ENCODE measurements around the gene ATAD3B.
A peak's percentile ranks its signal among the peaks of the same experiment; 100 is the strongest.

The ATAD3B gene

DNA sequence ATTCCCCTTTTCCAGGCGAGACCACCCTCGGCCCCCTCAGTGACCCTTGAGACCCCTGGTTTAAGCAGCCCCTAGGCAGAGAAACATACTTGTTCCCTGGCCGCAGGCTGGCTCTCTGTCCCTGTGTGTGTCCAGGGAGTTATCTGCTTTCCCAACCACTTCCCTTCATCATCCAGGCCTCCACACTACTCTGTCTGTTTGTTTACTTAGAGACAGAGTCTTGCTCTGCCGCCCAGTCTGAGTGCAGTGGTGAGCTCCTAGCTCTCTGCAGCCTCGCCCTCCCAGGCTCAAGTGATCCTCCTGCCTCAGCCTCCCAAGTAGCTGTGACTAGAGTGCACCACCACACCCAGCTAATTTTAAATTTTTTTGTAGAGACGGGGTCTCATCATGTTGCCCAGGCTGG is 41.9 kb upstream of the ATAD3B start:
- peaks cover 13% of the 10 kb centered on the region for H3K4me1 ChIP-seq
- no peak for DNase-seq (ENCODE audit: low spot score in 2 of 2)
- H3K9me3 ChIP-seq: no peaks in the 10 kb centered on the region
- no peaks in the 10 kb centered on the region for H3K27me3 ChIP-seq (ENCODE audit: low read depth)
- H3K36me3 ChIP-seq (replicated peaks): no peaks in the 10 kb centered on the region
- in situ Hi-C loops (cut with MboI; ENCODE audit: low sequenced_read_pairs): no loop called here
- H3K4me3 ChIP-seq: no peak overlapping the region

DNA sequence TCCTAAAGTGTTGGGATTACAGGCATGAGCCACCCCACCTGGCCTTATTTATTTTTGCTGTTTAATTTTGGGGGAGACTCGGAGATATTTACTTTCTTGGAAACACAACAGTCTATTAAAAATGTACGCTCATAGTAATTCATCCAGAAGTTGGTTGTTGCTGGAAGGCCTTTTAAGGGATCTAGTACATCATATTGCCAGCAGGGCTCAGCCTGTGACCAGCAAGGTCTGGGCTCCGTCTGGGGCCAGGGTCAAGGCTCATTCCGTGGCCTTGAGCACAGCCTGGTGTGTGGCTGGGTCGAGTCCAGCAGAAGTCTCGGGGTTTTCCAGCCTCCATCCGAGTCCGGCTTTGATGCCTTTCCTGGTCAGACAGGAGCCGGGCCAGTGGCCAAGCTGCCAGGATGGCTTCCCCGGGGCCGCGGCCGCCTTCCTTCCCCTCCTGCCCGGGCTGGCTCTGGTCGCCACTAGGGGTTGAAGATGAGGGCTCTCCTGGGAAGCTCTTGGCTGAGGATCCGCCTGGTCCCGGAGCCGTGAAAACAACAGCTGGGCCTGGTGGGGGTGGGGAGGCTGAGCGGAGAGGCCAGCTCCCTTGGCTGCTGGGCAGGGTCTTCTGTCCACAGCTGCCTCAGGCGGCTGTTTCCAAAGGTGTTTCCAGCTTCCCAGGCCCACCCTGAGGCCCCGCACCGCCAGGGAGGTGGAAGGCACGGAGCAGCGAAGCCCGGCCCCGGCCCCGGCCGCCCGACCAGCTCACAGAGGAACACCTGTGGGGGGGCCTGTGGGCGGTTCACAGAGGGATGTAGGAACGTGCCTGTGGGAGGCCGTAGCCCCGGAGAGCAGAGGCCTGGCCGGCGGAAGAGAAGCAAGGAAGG is 41.2 kb upstream of the ATAD3B start:
- Histone ChIP-seq H3K9me3 (no peaks in the 10 kb centered on the region), H3K36me3 (replicated peaks) (no peaks in the 10 kb centered on the region), H3K4me3 (no peak overlapping the region), H3K27me3 (ENCODE audit: low read depth) (no peaks in the 10 kb centered on the region), H3K4me1 (peaks cover 18% of the 10 kb centered on the region)
- in situ Hi-C loops (cut with MboI; ENCODE audit: low sequenced_read_pairs): no loop called here
- no peak for DNase-seq (ENCODE audit: low spot score in 2 of 2)

DNA sequence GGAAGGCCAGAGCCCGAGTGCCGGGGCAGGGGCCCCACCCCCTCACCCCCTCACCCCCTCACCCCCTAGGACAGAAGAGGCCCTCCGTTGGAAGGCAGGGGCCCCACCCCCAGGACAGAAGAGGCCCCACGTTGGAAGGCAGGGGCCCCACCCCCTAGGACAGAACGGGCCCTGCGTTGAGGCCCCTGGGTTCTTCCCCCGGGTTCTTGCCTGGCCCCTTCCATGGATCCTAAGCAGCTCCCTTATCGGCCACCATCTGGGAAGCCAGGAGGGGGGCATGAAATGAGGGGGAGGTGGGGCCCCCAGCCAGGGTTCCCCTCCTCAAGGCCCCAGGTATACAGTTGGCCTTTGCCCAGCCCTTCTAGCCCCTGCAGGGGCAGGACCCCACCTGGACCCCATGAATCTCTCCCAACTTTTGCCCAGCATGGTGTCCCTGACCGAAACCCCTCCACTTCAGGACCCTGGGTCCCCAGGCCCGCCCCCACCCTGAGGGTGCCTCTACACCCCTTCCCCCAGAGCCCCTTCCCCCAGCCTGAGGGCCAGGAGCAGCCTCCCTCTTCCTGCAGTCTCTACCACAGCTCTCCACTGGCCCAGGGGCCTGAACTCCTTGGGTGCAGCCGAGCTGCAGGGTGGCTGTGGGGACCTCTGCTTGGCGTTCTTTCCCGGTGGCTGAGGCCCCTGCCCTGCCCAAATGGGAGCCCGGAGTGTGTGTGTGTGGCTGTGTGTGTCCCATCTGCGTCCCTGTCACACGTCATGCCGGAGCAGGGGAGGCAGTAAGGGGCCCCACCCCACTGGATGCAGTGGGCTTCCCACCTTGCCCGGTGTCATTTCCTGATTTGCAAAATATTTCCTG is 40.3 kb upstream of the ATAD3B start:
- no peaks in the 10 kb centered on the region for H3K9me3 ChIP-seq
- no peaks in the 10 kb centered on the region for H3K36me3 ChIP-seq (replicated peaks)
- in situ Hi-C loops (cut with MboI; ENCODE audit: low sequenced_read_pairs): no loop called here
- no peaks in the 10 kb centered on the region for H3K27me3 ChIP-seq (ENCODE audit: low read depth)
- H3K4me1 ChIP-seq: peaks cover 19% of the 10 kb centered on the region
- no peak for DNase-seq (ENCODE audit: low spot score in 2 of 2)
- H3K4me3 ChIP-seq: no peak overlapping the region

DNA sequence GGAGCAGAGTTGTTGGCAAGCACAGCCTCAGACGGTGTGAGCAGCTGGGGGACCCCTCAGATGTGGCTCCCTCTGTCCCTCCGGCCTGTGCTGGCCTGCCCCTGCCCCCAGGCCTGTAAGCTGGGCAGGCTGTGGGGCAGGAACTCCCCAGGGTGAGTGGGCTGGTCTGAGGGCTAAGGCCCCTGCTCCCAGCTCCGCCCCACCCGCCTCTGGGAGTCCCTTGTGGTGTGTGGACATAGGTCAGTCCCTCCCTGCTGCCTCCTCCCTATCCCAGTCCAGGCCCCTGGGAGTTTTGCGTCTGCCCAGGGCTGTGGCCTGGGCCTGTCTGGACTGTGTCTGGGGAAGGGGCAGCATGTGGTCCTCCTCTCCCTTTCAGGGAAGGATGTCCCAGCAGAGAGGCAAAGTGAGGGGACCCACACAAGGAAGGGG is 39.7 kb upstream of the ATAD3B start:
- Histone ChIP-seq H3K27me3 (ENCODE audit: low read depth) (no peaks in the 10 kb centered on the region), H3K4me3 (no peak overlapping the region), H3K9me3 (no peaks in the 10 kb centered on the region), H3K4me1 (peaks cover 21% of the 10 kb centered on the region), H3K36me3 (replicated peaks) (no peaks in the 10 kb centered on the region)
- DNase-seq (ENCODE audit: low spot score in 2 of 2): peak in 1 of 2 experiments; percentile 47
- in situ Hi-C loops (cut with MboI; ENCODE audit: low sequenced_read_pairs): no loop called here

DNA sequence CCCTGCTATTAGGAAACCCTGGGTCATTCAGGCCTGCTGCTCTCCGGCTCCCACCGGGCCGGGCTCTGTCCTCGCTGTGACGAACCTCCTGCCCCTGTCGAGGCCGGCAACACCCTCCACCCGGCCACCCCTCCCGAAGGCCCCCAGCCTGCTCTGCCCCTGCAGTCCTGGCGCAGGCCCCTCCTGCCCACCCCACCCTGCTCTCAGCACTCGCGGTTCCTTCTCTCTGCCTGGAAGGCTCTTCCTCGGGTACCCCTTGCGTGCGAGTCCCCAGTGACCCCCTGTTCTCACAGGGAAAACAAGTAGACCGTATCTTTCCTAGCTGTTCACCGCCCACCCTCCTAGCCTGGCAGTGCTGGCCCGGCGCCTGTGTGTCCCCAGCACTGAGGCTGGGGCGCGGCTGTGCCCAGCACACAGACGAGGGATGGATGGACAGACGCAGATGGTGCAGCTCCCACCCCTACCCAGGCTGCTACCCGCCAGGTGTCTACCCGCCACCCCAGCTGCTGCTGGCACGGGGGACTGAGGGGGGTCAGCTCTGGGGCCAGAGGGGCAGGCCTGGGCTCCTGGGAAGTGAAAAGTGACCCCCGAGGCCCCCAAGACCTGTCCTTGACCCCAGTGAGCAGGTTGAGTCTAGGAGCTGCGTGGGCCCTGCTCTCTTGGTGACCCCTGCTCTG is 39.2 kb upstream of the ATAD3B start:
- H3K4me1 ChIP-seq: peaks cover 21% of the 10 kb centered on the region
- in situ Hi-C loops (cut with MboI; ENCODE audit: low sequenced_read_pairs): no loop called here
- no peaks in the 10 kb centered on the region for H3K36me3 ChIP-seq (replicated peaks)
- no peaks in the 10 kb centered on the region for H3K9me3 ChIP-seq
- H3K4me3 ChIP-seq: no peak overlapping the region
- no peaks in the 10 kb centered on the region for H3K27me3 ChIP-seq (ENCODE audit: low read depth)
- DNase-seq (ENCODE audit: low spot score in 2 of 2): no peak

DNA sequence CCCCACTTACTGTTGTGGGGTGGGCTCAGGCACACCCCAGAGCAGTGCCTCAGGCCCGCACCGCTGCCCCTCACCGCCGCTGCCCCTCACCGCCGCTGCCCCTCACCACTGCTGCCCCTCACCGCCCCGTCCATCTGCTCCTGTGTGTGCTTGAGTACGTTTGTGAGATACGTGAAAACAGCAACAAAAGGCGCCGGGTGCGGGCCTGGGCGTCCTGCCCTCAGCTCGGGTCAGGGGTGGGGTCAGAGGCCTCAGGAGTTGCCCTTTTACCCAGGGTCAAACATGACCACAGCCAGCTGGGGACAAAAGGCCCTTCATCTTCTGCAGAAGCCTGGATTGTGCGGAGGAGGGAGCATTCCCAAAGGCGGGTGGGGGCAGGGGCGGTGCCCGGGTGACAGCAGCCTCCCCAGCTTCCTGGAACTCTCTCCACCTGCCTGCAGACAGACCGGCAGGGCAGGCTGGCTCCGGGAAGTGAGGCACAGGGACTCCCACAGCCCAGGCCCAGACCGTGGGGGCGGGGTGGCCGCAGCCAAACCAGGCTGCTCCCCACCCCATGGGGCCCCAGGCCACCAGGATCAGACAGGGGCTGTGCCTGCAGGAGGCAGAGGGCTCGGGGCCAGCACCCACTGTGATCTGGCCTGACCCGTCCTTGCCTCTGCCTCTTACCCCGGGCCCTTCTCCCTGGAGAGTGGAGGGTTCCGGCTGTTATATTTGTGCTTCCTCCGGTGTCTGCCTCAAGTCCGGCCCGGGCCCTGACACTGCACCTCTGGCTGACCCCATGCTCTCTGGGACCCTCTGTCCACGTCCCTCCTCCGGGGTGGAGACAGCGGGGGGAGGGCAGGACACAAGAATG is 38.4 kb upstream of the ATAD3B start:
- no peaks in the 10 kb centered on the region for H3K9me3 ChIP-seq
- H3K27me3 ChIP-seq (ENCODE audit: low read depth): no peaks in the 10 kb centered on the region
- H3K4me1 ChIP-seq: peaks cover 21% of the 10 kb centered on the region
- H3K4me3 ChIP-seq: no peak overlapping the region
- H3K36me3 ChIP-seq (replicated peaks): no peaks in the 10 kb centered on the region
- DNase-seq (ENCODE audit: low spot score in 2 of 2): peak; percentile 42 to 75
- in situ Hi-C loops (cut with MboI; ENCODE audit: low sequenced_read_pairs): no loop called here

DNA sequence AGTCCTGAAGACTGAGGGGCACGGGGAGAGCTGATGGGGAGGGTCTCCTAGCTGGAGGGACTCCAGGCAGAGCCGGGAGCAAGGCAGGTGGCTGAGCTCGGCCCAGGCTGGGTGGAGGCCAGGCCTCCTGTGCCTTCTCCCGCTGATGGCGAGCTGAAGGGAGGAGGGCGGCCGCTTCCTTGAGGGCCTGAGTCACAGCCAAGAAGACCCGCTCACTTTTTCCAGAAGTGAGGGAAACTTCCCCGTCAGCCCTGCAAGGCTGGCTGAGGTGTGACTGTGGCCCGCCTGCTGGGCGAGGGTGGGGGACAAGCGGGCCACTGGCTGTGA is 37.8 kb upstream of the ATAD3B start:
- Histone ChIP-seq H3K4me3 (no peak overlapping the region), H3K27me3 (ENCODE audit: low read depth) (no peaks in the 10 kb centered on the region), H3K9me3 (no peaks in the 10 kb centered on the region), H3K36me3 (replicated peaks) (no peaks in the 10 kb centered on the region), H3K4me1 (peaks cover 21% of the 10 kb centered on the region)
- DNase-seq (ENCODE audit: low spot score in 2 of 2): no peak
- in situ Hi-C loops (cut with MboI; ENCODE audit: low sequenced_read_pairs): no loop called here

DNA sequence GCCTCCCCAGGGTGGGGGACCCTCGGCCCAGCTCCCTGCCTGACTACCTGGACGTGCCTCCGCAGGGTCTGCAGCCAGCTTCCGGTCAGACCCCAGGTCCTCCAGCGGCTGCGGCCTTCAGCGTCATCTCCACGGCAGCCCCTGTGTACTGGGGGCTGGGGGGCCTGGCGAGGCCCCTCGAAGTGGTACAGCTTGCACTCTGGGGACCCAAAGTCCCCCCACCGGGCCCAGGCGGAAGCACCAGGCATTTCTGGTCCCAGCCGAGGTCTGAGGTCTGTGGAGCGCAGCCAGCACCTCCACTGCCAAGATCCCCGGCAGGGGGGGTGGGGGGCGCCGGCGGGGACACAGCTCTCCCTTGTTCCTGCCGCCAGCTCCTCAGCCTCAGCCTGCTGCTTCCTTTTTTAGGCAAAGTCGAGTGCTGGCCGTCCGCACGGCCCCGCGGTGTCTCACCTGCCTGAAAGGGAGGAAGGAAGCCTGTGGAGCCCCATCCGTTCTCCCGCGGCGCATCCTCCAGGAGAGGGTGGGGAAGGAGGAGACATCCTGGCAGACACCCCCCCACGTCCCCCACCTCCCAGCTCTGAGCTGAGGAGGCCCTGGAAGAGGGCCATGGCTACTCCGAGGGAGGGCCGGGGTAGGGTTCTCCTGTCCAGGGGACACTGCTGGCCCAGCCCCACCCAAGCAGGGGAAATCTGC is 37.3 kb upstream of the ATAD3B start:
- in situ Hi-C loops (cut with MboI; ENCODE audit: low sequenced_read_pairs): no loop called here
- H3K36me3 ChIP-seq (replicated peaks): no peaks in the 10 kb centered on the region
- H3K4me3 ChIP-seq: peak overlapping the region; percentile 36
- H3K4me1 ChIP-seq: peaks cover 21% of the 10 kb centered on the region
- no peaks in the 10 kb centered on the region for H3K27me3 ChIP-seq (ENCODE audit: low read depth)
- H3K9me3 ChIP-seq: no peaks in the 10 kb centered on the region
- DNase-seq (ENCODE audit: low spot score in 2 of 2): no peak

DNA sequence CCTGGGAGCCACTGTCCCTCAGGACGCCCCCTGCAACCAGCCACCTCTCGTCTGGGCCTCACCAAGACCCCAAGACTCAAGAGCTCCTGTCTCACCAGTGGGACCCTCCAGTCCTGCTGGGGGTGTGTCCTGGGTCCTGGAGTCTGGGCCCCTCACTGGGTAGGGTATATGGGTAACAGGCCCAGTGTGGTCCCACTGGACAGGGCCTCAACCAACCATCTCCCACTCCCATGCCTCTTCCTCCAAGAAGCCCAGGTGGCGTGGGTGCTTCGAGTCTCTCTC is 36.8 kb upstream of the ATAD3B start:
- H3K36me3 ChIP-seq (replicated peaks): no peaks in the 10 kb centered on the region
- in situ Hi-C loops (cut with MboI; ENCODE audit: low sequenced_read_pairs): loop anchor here (5.0 kb wide), 1 partner anchor 32 kb away; no protein-coding TSS in a partner anchor
- no peaks in the 10 kb centered on the region for H3K27me3 ChIP-seq (ENCODE audit: low read depth)
- peaks cover 21% of the 10 kb centered on the region for H3K4me1 ChIP-seq
- peak overlapping the region; percentile 36 for H3K4me3 ChIP-seq
- no peaks in the 10 kb centered on the region for H3K9me3 ChIP-seq
- DNase-seq (ENCODE audit: low spot score in 2 of 2): no peak

DNA sequence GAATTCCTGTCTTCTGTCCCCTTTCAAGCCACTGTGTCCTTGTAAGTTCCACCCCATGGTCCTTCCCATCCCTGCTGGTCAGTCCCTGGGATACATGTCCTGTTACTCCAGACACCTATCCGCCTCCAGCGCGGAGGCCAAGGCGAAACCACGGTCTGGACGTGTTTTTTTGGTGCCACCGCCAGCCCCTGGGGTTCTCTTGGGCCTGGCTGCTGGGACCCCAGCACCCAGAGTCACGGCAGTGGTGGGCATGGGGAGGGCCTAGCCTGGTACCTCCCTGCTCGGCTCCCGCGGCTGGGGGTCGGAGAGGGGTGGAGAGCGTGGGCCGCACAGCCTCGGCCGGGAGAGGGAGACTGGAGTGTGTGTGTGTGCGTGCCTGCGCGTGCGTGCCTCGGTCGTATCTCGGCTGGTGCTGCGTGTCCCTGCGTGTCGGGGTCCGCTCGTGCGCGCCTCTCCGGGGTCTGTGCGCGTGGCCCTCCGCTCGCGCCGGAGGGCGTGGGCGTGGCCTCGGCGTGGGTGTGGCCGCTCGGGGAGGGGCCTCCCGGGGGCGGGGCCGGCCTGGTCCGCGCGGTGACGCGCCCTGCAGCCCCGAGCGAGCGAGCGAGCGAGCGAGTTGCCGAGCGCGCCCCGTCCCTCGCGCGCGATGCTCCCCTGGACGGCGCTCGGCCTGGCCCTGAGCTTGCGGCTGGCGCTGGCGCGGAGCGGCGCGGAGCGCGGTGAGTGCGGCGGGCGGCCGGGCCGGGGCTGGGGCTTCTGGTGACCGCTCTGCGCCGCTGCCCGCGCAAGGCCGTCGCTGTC is 36.3 kb upstream of the ATAD3B start, which contains the start of gene VWA1:
TSS of gene VWA1 (plus strand) at position 585 of the 798 bp plus-strand sequence. CDS start at position 644, 59 bp downstream.
- Histone ChIP-seq H3K36me3 (replicated peaks) (peaks cover 2% of the 10 kb centered on the region; the same call in 1 of the 2 replicates), H3K27me3 (ENCODE audit: low read depth) (no peaks in the 10 kb centered on the region), H3K4me1 (peaks cover 21% of the 10 kb centered on the region), H3K9me3 (no peaks in the 10 kb centered on the region), H3K4me3 (peak within 1 kb of the TSS; percentile 56)
- peak; percentile 45 to 85 for DNase-seq (ENCODE audit: low spot score in 2 of 2)
- in situ Hi-C loops (cut with MboI; ENCODE audit: low sequenced_read_pairs): loop anchor here (5.0 kb wide), 1 partner anchor 33 kb away; no protein-coding TSS in a partner anchor

DNA sequence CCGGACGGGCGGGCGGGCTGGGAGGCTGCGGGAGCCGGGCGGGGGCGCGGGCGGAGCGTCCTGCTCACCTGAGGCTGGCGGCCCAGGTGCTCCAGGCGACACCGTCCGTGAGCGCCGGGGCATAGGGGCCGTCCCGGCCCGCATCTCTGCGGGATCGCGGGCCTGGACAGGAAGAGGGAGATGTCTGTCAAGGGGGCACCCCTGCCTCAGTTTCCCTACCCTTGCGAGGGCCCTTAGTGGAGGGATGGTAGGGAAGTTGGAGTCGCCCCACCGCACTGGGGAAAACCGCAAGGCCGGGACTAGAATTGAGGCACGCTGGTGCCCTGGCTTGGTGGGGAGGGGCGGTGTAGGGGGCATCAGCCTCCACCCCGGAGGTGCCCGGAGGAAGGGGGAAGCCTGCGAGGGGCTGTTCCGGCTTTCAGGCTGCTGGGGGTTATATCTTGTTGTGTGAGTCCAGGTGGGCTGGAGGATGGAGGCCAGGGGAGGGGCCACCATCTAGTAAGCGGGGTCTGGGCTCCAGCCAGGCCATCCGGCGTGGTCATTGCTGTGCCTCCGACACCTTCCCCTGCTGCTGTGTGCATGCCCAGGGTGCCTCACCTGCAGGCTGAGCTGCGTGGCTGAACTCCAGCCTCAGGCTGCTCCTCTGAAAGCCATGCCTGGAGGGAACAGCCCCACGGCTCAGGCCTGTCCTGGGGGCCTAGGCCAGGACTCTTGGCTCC is 35.5 kb upstream of the ATAD3B start:
- H3K9me3 ChIP-seq: no peaks in the 10 kb centered on the region
- no peak for DNase-seq (ENCODE audit: low spot score in 2 of 2)
- in situ Hi-C loops (cut with MboI; ENCODE audit: low sequenced_read_pairs): loop anchor here (5.0 kb wide), 1 partner anchor 34 kb away; no protein-coding TSS in a partner anchor
- H3K4me1 ChIP-seq: peaks cover 27% of the 10 kb centered on the region
- no peaks in the 10 kb centered on the region for H3K27me3 ChIP-seq (ENCODE audit: low read depth)
- H3K4me3 ChIP-seq: peak overlapping the region; percentile 56
- peaks cover 7% of the 10 kb centered on the region for H3K36me3 ChIP-seq (replicated peaks)
